NK-92 (cell line): ENCODE measurements around the gene LY6G5C.

Experiments used
- DNase-seq: peaks from one replicate; lab custom pipeline; 2025; ENCODE audit not compliant: unreplicated experiment; lab: John Stamatoyannopoulos, UW

Gene LY6G5C

GRCh38 chr6:31680226-31681134 lies at the start of gene LY6G5C:
Gene LY6G5C, minus strand, starts transcription at chr6:31681067. Its CDS starts 694 bp downstream, at chr6:31680373.
- DNase-seq: no peak

- no peak for DNase-seq
Observed at GRCh38 chr6:31729979-31730630, 49.2 kb upstream of the LY6G5C start.

- DNase-seq: no peak
Observed at GRCh38 chr6:31729515-31729978, 48.7 kb upstream of the LY6G5C start.

- no peak for DNase-seq
Observed at GRCh38 chr6:31728767-31729514, 48.1 kb upstream of the LY6G5C start, which contains the start of gene DDAH2. Gene DDAH2, minus strand, starts transcription at chr6:31729299. Its CDS starts 138 bp downstream, at chr6:31729161.

- no peak for DNase-seq
Observed at GRCh38 chr6:31727717-31728671, 47.1 kb upstream of the LY6G5C start.

- DNase-seq: no peak
Observed at GRCh38 chr6:31727034-31727716, 46.3 kb upstream of the LY6G5C start.

- no peak for DNase-seq
Observed at GRCh38 chr6:31725502-31726350, 44.9 kb upstream of the LY6G5C start.

- no peak for DNase-seq
Observed at GRCh38 chr6:31723980-31724691, 43.3 kb upstream of the LY6G5C start.

- no peak for DNase-seq
Observed at GRCh38 chr6:31723245-31723979, 42.5 kb upstream of the LY6G5C start, which contains the start of gene MPIG6B. Gene MPIG6B, plus strand, starts transcription at chr6:31723373. Its CDS starts 11 bp downstream, at chr6:31723384.

GRCh38 chr6:31722173-31722572 lies 41.3 kb upstream of the LY6G5C start:
- no peak for DNase-seq

- no peak for DNase-seq
Observed at GRCh38 chr6:31721351-31722020, 40.6 kb upstream of the LY6G5C start, which contains the start of gene LY6G6C. Gene LY6G6C, minus strand, starts transcription at chr6:31721746. Its CDS starts 67 bp downstream, at chr6:31721679.

- DNase-seq: no peak
Observed at GRCh38 chr6:31720196-31720770, 39.4 kb upstream of the LY6G5C start.

GRCh38 chr6:31719001-31719400 lies 38.1 kb upstream of the LY6G5C start:
- DNase-seq: no peak

GRCh38 chr6:31718265-31718664 lies 37.4 kb upstream of the LY6G5C start:
- DNase-seq: no peak

GRCh38 chr6:31717499-31718222 lies 36.8 kb upstream of the LY6G5C start:
- no peak for DNase-seq
